Activated CD8-positive, alpha-beta memory T cell treated with anti-CD3 and anti-CD28 coated beads, Interleukin-2, amount 50 U/mL, for 1 hour (primary cell): ENCODE data around the gene TMEM174.
"Not testable (repeated sequence)": the region's sequence is repeated elsewhere in the genome, so short reads cannot be mapped to it uniquely, and the experiment has no call there.

Experiments
- DNase-seq: peaks from one replicate; pipeline ENCODE4 v3.0.0-alpha.2; 2020; ENCODE audit errors: extremely low read depth

The TMEM174 gene

GRCh38 chr5:73196201-73196600 lies 23.2 kb downstream of the TMEM174 start:
- no peak for DNase-seq

GRCh38 chr5:73197637-73198257 lies 24.8 kb downstream of the TMEM174 start:
- DNase-seq = no peak

- DNase-seq = no peak
These were observed 26.0 kb downstream of the TMEM174 start for GRCh38 chr5:73198833-73199592.

GRCh38 chr5:73199671-73200070 lies 26.7 kb downstream of the TMEM174 start:
- DNase-seq = no peak

- no peak for DNase-seq
These were observed 28.8 kb downstream of the TMEM174 start for GRCh38 chr5:73201547-73202513.

- no peak for DNase-seq
These were observed 31.3 kb downstream of the TMEM174 start for GRCh38 chr5:73204332-73204731.

- no peak for DNase-seq
These were observed 31.7 kb downstream of the TMEM174 start for GRCh38 chr5:73204733-73205132.

- no peak for DNase-seq
These were observed 32.3 kb downstream of the TMEM174 start for GRCh38 chr5:73205305-73205704.

GRCh38 chr5:73207239-73207638 lies 34.2 kb downstream of the TMEM174 start:
- DNase-seq = not testable (repeated sequence)

GRCh38 chr5:73209075-73209474 lies 36.1 kb downstream of the TMEM174 start:
- DNase-seq = not testable (repeated sequence)

- DNase-seq = not testable (repeated sequence)
These were observed 39.7 kb downstream of the TMEM174 start for GRCh38 chr5:73212693-73213092.

- DNase-seq = no peak
These were observed 40.6 kb downstream of the TMEM174 start for GRCh38 chr5:73213566-73213998.

- no peak for DNase-seq
These were observed 41.3 kb downstream of the TMEM174 start for GRCh38 chr5:73214306-73214705.

- DNase-seq = no peak
These were observed 42.0 kb downstream of the TMEM174 start for GRCh38 chr5:73214996-73215395.

GRCh38 chr5:73215531-73215890 lies 42.5 kb downstream of the TMEM174 start:
- no peak for DNase-seq

- no peak for DNase-seq
These were observed 43.1 kb downstream of the TMEM174 start for GRCh38 chr5:73215891-73216610.

- no peak for DNase-seq
These were observed 45.7 kb downstream of the TMEM174 start for GRCh38 chr5:73218552-73219171.

- DNase-seq = not testable (repeated sequence)
These were observed 46.3 kb downstream of the TMEM174 start for GRCh38 chr5:73219336-73219735.

- no peak for DNase-seq
These were observed 48.2 kb downstream of the TMEM174 start for GRCh38 chr5:73221161-73221560.

- no peak for DNase-seq
These were observed 48.7 kb downstream of the TMEM174 start for GRCh38 chr5:73221726-73222125.

GRCh38 chr5:73222173-73222572 lies 49.2 kb downstream of the TMEM174 start:
- no peak for DNase-seq
